ENCODE measurements around the gene TCP10L.

GRCh38 chr21:32613436-32614043, 28.2 kb upstream of the TCP10L start:
- TF ChIP-seq CTCF (conservative IDR thresholded peaks at IDR 0.05; ENCODE audit: low read depth, low read length) (no peak), USF2 (IDR thresholded peaks at IDR 0.05; ENCODE audit: low read depth, low read length) (no peak), POLR2A (IDR thresholded peaks at IDR 0.05; ENCODE audit: low read depth, low read length) (no peak), RAD21 (IDR thresholded peaks at IDR 0.05; ENCODE audit: low read length) (no peak), CEBPB (IDR thresholded peaks at IDR 0.05; ENCODE audit: low read depth, low read length) (no peak), SMC3 (IDR thresholded peaks at IDR 0.05; ENCODE audit: low read depth, low read length) (no peak), CHD1 (IDR thresholded peaks at IDR 0.05; ENCODE audit: low read depth, low read length) (no peak), MAZ (IDR thresholded peaks at IDR 0.05; ENCODE audit: borderline replicate concordance, low read depth, low read length) (no peak), MAFK (IDR thresholded peaks at IDR 0.05; ENCODE audit: low read depth, low read length) (no peak), RCOR1 (IDR thresholded peaks at IDR 0.05; ENCODE audit: insufficient replicate concordance, low read length) (no peak), ELK1 (IDR thresholded peaks at IDR 0.05; ENCODE audit: borderline replicate concordance, low read depth, low read length) (no peak), MXI1 (IDR thresholded peaks at IDR 0.05; ENCODE audit: borderline replicate concordance, low read depth, low read length) (no peak), NFE2L2 (IDR thresholded peaks at IDR 0.05; ENCODE audit: low read depth, low read length) (no peak)

Measured in IMR-90 (cell line).